HCT116 (cell line): ENCODE measurements around the gene TOM1L1. TPM values are rescaled to one million over a fixed set of nuclear protein-coding genes. Genes with fewer than 3 reads are reported as not detected.
A peak's percentile ranks its signal among the peaks of the same experiment; 100 is the strongest.

Experiments
- ATAC-seq: fragments of 200-7000 bp; cut with Tn5 transposase; 2 replicates; pipeline ENCODE4 v1.9.1; 2020; ENCODE audit warnings: mild to moderate bottlenecking, moderate library complexity
- BruUV-seq: library from RNA; stranded (reverse); fragments of 400-500 nt; replicated peaks from 2 replicates; lab custom pipeline; 2021; lab: Mats Ljungman, UMichigan
- CTCF ChIA-PET: fragments of 300-600 bp; sonication (Branson Sonifier 250); formaldehyde crosslinking; loops from one replicate; lab custom pipeline; 2021; ENCODE audit warnings: antibody characterized with exemption; lab: Charles Lee
- POLR2A ChIA-PET: fragments of 300-600, 350-600 bp; sonication (Branson Sonifier 250); formaldehyde crosslinking; loops from one replicate; lab custom pipeline; 2021; ENCODE audit warnings: antibody characterized with exemption; lab: Charles Lee
- RAD21 ChIA-PET, 2 experiments: fragments of 300-600 bp; sonication (Branson Sonifier 250); formaldehyde crosslinking; loops; one replicate each; lab custom pipeline; 2023; ENCODE audit warnings: low total read pairs in 2 of 2; ENCODE audit not compliant: uncharacterized antibody in 2 of 2, unreplicated experiment in 2 of 2, low non-redundant PET in 1 of 2; lab: Charles Lee
- DNase-seq: peaks from one replicate; pipeline ENCODE4 v3.0.0-alpha.2; 2010; ENCODE audit warnings: low read depth, low spot score
- H2AFZ ChIP-seq: fragments of 200-600 bp; shearing (Covaris generic), sonication (generic); 2 replicates; pipeline ENCODE4 v1.6.1; 2017; ENCODE audit warnings: low read depth, mixed run types, mixed read lengths, antibody characterized with exemption, low read length; ENCODE audit not compliant: poor library complexity, severe bottlenecking
- H3K27ac ChIP-seq: 2 replicates; pipeline ENCODE4 v1.5.1; 2012; ENCODE audit warnings: low read depth, low read length
- H3K27me3 ChIP-seq: fragments of 200-600 bp; sonication (generic); 2 replicates; pipeline ENCODE4 v1.6.1; 2016; ENCODE audit warnings: mixed run types, low read length, mixed read lengths; ENCODE audit not compliant: insufficient read depth
- H3K36me3 ChIP-seq, 2 experiments: fragments of 200-500 bp in 1 of 2; fragments of 200-600 bp in 1 of 2; sonication (Bioruptor generic) in 1 of 2; sonication (generic) in 1 of 2; 2 replicates each; pipeline versions ENCODE4 v1.5.1 to v1.6.1; 2014 to 2016; ENCODE audit warnings: low read length in 2 of 2, inconsistent platforms in 1 of 2, mixed read lengths in 1 of 2, mixed run types in 1 of 2; ENCODE audit not compliant: insufficient read depth in 2 of 2, control insufficient read depth in 1 of 2
- H3K4me1 ChIP-seq, 2 experiments: fragments of 200-600 bp in 1 of 2; sonication (generic) in 1 of 2; 2 replicates each; pipeline versions ENCODE4 v1.5.1 to v1.6.1; 2012 to 2017; ENCODE audit warnings: low read length in 2 of 2, inconsistent platforms in 1 of 2, mild to moderate bottlenecking in 1 of 2, mixed read lengths in 1 of 2, mixed run types in 1 of 2, moderate library complexity in 1 of 2; ENCODE audit not compliant: insufficient read depth in 2 of 2, control insufficient read depth in 1 of 2
- H3K4me2 ChIP-seq: fragments of 200-600 bp; sonication (generic); 2 replicates; pipeline ENCODE4 v1.6.1; 2017; ENCODE audit warnings: mixed run types, low read length, mixed read lengths
- H3K4me3 ChIP-seq, 2 experiments: fragments of 200-600 bp in 1 of 2; sonication (generic) in 1 of 2; replicated peaks in 1 of 2; 2 replicates each; pipeline ENCODE4 v1.5.1; 2011 to 2016; ENCODE audit warnings: low read length in 2 of 2, control low read depth in 1 of 2, low read depth in 1 of 2, mild to moderate bottlenecking in 1 of 2, mixed read lengths in 1 of 2, mixed run types in 1 of 2
- H3K79me2 ChIP-seq: fragments of 200-600 bp; sonication (generic); 2 replicates; pipeline ENCODE4 v1.6.1; 2017; ENCODE audit warnings: mild to moderate bottlenecking, mixed run types, low read length, moderate library complexity, mixed read lengths; ENCODE audit not compliant: insufficient read depth
- H3K9ac ChIP-seq: fragments of 200-600 bp; sonication (generic); 2 replicates; pipeline ENCODE4 v1.6.1; 2016; ENCODE audit warnings: low read length, mixed read lengths
- H3K9me2 ChIP-seq: fragments of 200-600 bp; sonication (generic), shearing (Covaris generic); 2 replicates; pipeline ENCODE4 v1.6.1; 2017; ENCODE audit warnings: mixed run types, mild to moderate bottlenecking, moderate library complexity; ENCODE audit not compliant: insufficient read depth
- H3K9me3 ChIP-seq, 2 experiments: fragments of 200-500 bp in 1 of 2; fragments of 200-600 bp in 1 of 2; sonication (Bioruptor generic) in 1 of 2; sonication (generic) in 1 of 2; 2 replicates each; pipeline ENCODE4 v1.6.1; 2014 to 2017; ENCODE audit warnings: low read length in 2 of 2, mixed read lengths in 2 of 2, inconsistent platforms in 1 of 2, low read depth in 1 of 2, mild to moderate bottlenecking in 1 of 2, mixed run types in 1 of 2, moderate library complexity in 1 of 2; ENCODE audit not compliant: control insufficient read depth in 1 of 2, insufficient read depth in 1 of 2
- H4K20me1 ChIP-seq: fragments of 200-600 bp; sonication (generic), shearing (Covaris generic); 2 replicates; pipeline ENCODE4 v1.6.1; 2017; ENCODE audit warnings: mixed run types, mild to moderate bottlenecking, moderate library complexity; ENCODE audit not compliant: insufficient read depth
- CBX3 ChIP-seq: IDR thresholded peaks from 2 replicates; pipeline ENCODE4 v1.6.1; 2012; ENCODE audit warnings: low read depth
- CEBPB ChIP-seq: IDR thresholded peaks from 2 replicates; pipeline ENCODE4 v1.6.1; 2012; ENCODE audit warnings: low read depth
- EGR1 ChIP-seq: IDR thresholded peaks from 2 replicates; pipeline ENCODE4 v1.6.1; 2012; ENCODE audit warnings: low read depth
- ELF1 ChIP-seq: IDR thresholded peaks from 2 replicates; pipeline ENCODE4 v1.6.1; 2012; ENCODE audit warnings: low read depth, borderline replicate concordance
- FOSL1 ChIP-seq: IDR thresholded peaks from 2 replicates; pipeline ENCODE4 v1.6.1; 2012; ENCODE audit warnings: low read depth
- JUND ChIP-seq: IDR thresholded peaks from 2 replicates; pipeline ENCODE4 v1.6.1; 2012
- MAX ChIP-seq: IDR thresholded peaks from 2 replicates; pipeline ENCODE4 v1.6.1; 2012
- POLR2A ChIP-seq: IDR thresholded peaks from 2 replicates; pipeline ENCODE4 v1.7.0; 2011; ENCODE audit warnings: borderline replicate concordance; ENCODE audit not compliant: insufficient read depth, insufficient read length; ENCODE audit errors: extremely low read depth
- REST ChIP-seq: IDR thresholded peaks from 2 replicates; pipeline ENCODE4 v1.6.1; 2012; ENCODE audit warnings: low read depth
- SIN3A ChIP-seq: IDR thresholded peaks from 2 replicates; pipeline ENCODE4 v1.6.1; 2012; ENCODE audit warnings: low read depth
- SP1 ChIP-seq: IDR thresholded peaks from 2 replicates; pipeline ENCODE4 v1.6.1; 2012; ENCODE audit warnings: low read depth
- SRF ChIP-seq: IDR thresholded peaks from 2 replicates; pipeline ENCODE4 v1.6.1; 2012; ENCODE audit warnings: low read depth
- TCF7L2 ChIP-seq: IDR thresholded peaks from 2 replicates; pipeline ENCODE4 v1.7.0; 2011; ENCODE audit warnings: borderline replicate concordance, inconsistent platforms; ENCODE audit not compliant: insufficient read depth, insufficient read length; ENCODE audit errors: extremely low read depth
- YY1 ChIP-seq: IDR thresholded peaks from 2 replicates; pipeline ENCODE4 v1.6.1; 2011; ENCODE audit warnings: low read length, low read depth, moderate library complexity, mild to moderate bottlenecking; ENCODE audit not compliant: insufficient replicate concordance; ENCODE audit errors: extremely low read depth
- ZFX ChIP-seq: fragments of 450-650 bp; IDR thresholded peaks from 2 replicates; pipeline ENCODE4 v1.6.1; 2017
- ZNF274 ChIP-seq: fragments of 200-500 bp; sonication (Bioruptor generic); IDR thresholded peaks from 2 replicates; pipeline ENCODE4 v1.6.1; 2014; ENCODE audit warnings: mild to moderate bottlenecking, low read depth, low read length, inconsistent platforms
- intact Hi-C: fragments of 100-400 bp; cut with micrococcal nuclease; formaldehyde crosslinking; loops from 2 replicates; pipeline ENCODE4 v1.10.0; 2022
- total RNA-seq: library from RNA; stranded (reverse); gene quantifications from one replicate; pipeline ENCODE4 v1.2.1, GENCODE V29; 2021; ENCODE audit not compliant: unreplicated experiment
- TF ChIP-seq, protein P1 (sequence below): IDR thresholded peaks from 2 replicates; pipeline ENCODE4 v1.6.1; 2012

TOM1L1 gene
- total RNA-seq, 1 experiment from 2014 or later, result 70.8 TPM

GRCh38 chr17:54902017-54902416 is 1.4 kb downstream of the TOM1L1 start:
- POLR2A ChIA-PET, result interaction anchor here (0.6 to 1.2 kb wide), 2 partner anchors 11 to 84 kb away, joined by 3 to 5 read pairs; no protein-coding TSS in a partner anchor

DNA sequence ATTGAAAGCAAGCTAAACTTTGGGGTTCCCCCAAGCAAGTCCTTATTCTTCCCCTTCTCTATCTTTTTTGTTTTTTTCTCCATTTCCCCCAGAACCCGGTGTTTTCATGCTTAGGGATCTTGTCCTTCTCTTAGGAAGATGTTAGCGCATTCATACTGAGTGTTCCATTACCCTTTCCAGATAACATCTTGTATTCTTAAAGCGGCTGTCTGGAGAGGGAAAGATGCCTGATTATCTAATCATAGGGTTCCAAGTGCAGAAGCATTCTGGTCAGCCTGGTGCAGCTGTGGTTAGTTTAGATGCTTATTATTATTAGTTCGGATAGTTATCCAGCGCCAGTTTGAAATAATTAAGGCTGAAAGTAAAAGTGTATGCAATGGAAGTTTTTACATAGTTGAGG is 2.0 kb downstream of the TOM1L1 start:
- no peak overlapping the region for H3K4me2 ChIP-seq
- no peaks in the 10 kb centered on the region for H3K27me3 ChIP-seq
- intact Hi-C loops, result no loop called here
- peaks cover 10 to 12% of the 10 kb centered on the region in 2 experiments; a peak in 3 of 4 replicates for H3K36me3 ChIP-seq
- H2AFZ ChIP-seq, result no peak overlapping the region
- H3K9me2 ChIP-seq, result no peaks in the 10 kb centered on the region
- BruUV-seq, result no TSS peak
- DNase-seq (no peak), ATAC-seq (no peak)
- CTCF ChIA-PET, result no interaction called here
- H3K79me2 ChIP-seq, result peaks cover 29% of the 10 kb centered on the region
- H3K4me1 ChIP-seq, result peaks cover 11 to 18% of the 10 kb centered on the region in 2 experiments; a peak in 3 of 4 replicates
- no peak overlapping the region for H3K4me3 ChIP-seq
- H4K20me1 ChIP-seq, result no peaks in the 10 kb centered on the region
- H3K9ac ChIP-seq, result no peak overlapping the region
- no peaks in the 10 kb centered on the region for H3K9me3 ChIP-seq
- POLR2A ChIA-PET, result no interaction called here
- RAD21 ChIA-PET, result no interaction called here
- no peak overlapping the region for H3K27ac ChIP-seq
- TF ChIP-seq JUND (no peak), SP1 (no peak), CBX3 (no peak), TCF7L2 (no peak), ZNF274 (no peak), ZFX (no peak), MAX (no peak), POLR2A (no peak), YY1 (no peak), ELF1 (no peak), SIN3A (no peak), REST (no peak)
- TF ChIP-seq, protein P1, sequence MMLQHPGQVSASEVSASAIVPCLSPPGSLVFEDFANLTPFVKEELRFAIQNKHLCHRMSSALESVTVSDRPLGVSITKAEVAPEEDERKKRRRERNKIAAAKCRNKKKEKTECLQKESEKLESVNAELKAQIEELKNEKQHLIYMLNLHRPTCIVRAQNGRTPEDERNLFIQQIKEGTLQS, result no peak

More at GRCh38 chr17:54902017-54902416, 1.4 kb downstream of the TOM1L1 start:
- Histone ChIP-seq H3K9ac (peak overlapping the region; percentile 73), H4K20me1 (no peaks in the 10 kb centered on the region), H3K27me3 (no peaks in the 10 kb centered on the region), H3K4me2 (peak overlapping the region; percentile 77), H3K36me3 (peaks cover 6 to 9% of the 10 kb centered on the region in 2 experiments; a peak in 3 of 4 replicates), H2AFZ (no peak overlapping the region), H3K4me1 (peaks cover 11 to 18% of the 10 kb centered on the region in 2 experiments; a peak in 3 of 4 replicates), H3K9me2 (no peaks in the 10 kb centered on the region), H3K4me3 (peak overlapping the region; percentile 76 to 90), H3K27ac (peak overlapping the region; percentile 75; the same call in 1 of the 2 replicates), H3K9me3 (no peaks in the 10 kb centered on the region), H3K79me2 (peaks cover 23% of the 10 kb centered on the region)
- DNase-seq (no peak), ATAC-seq (no peak)
- no TSS peak for BruUV-seq
- ChIA-PET RAD21 (no interaction called here), CTCF (no interaction called here)
- intact Hi-C loops, result no loop called here
- TF ChIP-seq CBX3 (no peak), CEBPB (no peak), POLR2A (no peak), EGR1 (no peak), SRF (no peak), ZFX (no peak), FOSL1 (no peak), MAX (no peak)
- TF ChIP-seq, all 23 proteins: peak for 0
